Measurements from ENCODE around the gene PPY.

GRCh38 chr17:43935926-43936261, 6.4 kb downstream of the PPY start:
- TF ChIP-seq CTCF (IDR thresholded peaks at IDR 0.05) (no peak), POLR2A (IDR thresholded peaks at IDR 0.05) (no peak)
